BLaER1 treated with 17β-estradiol and CSF1 and Interleukin-3, amounts not matched to agents 10 nM and 100 nM (cell line): ENCODE measurements around the gene NDUFAF5.
A peak's percentile ranks its signal among the peaks of the same experiment; 100 is the strongest.

Source experiments
- H3K27ac ChIP-seq, 11 experiments: shearing (Covaris generic); formaldehyde crosslinking; 2 replicates each; pipeline ENCODE4 v1.8.1; 2022
- H3K27me3 ChIP-seq, 11 experiments: shearing (Covaris generic); formaldehyde crosslinking; 2 replicates each; pipeline ENCODE4 v1.8.1; 2022
- H3K36me3 ChIP-seq, 11 experiments: shearing (Covaris generic); formaldehyde crosslinking; 2 replicates each; pipeline ENCODE4 v1.8.1; 2022
- H3K4me1 ChIP-seq, 10 experiments: shearing (Covaris generic); formaldehyde crosslinking; 2 replicates each; pipeline ENCODE4 v1.8.1; 2022
- H3K4me2 ChIP-seq, 11 experiments: shearing (Covaris generic); formaldehyde crosslinking; 2 replicates each; pipeline ENCODE4 v1.8.1; 2022
- H3K4me3 ChIP-seq, 10 experiments: shearing (Covaris generic); formaldehyde crosslinking; 2 replicates each; pipeline ENCODE4 v1.8.1; 2022
- H3K9ac ChIP-seq, 11 experiments: shearing (Covaris generic); formaldehyde crosslinking; 2 replicates each; pipeline ENCODE4 v1.8.1; 2022
- H3K9me3 ChIP-seq, 11 experiments: shearing (Covaris generic); formaldehyde crosslinking; replicated peaks in 1 of 11; 2 replicates each; pipeline ENCODE4 v1.8.1; 2022
- H4K20me1 ChIP-seq, 11 experiments: shearing (Covaris generic); formaldehyde crosslinking; 2 replicates each; pipeline ENCODE4 v1.8.1; 2022
- Cebpa-rat ChIP-seq, 11 experiments: shearing (Covaris generic); IDR thresholded peaks; 2 replicates each; pipeline ENCODE4 v1.8.1; 2022

NDUFAF5 gene

GRCh38 chr20:13788167-13788834 is 3.5 kb downstream of the NDUFAF5 start:
- TF ChIP-seq Cebpa-rat (IDR thresholded peaks at IDR 0.05) = 0 out of 22 replicates have a peak, but pooled peaks of 1 of the 11 experiments have one; percentile 11
- Histone ChIP-seq H3K4me1 (peaks cover 23 to 49% (median 30%) of the 10 kb centered on the region in 10 experiments), H3K9ac (no peak overlapping the region), H3K4me3 (no peak overlapping the region), H3K4me2 (peak overlapping the region in 1 of 11 experiments; percentile 95; a peak in 1 of 22 replicates), H3K27me3 (no peaks in the 10 kb centered on the region), H4K20me1 (peaks cover 20 to 74% (median 40%) of the 10 kb centered on the region in 11 experiments; a peak in 17 of 22 replicates), H3K27ac (no peak overlapping the region), H3K36me3 (peaks cover 44 to 67% (median 54%) of the 10 kb centered on the region in 11 experiments), H3K9me3 (no peaks in the 10 kb centered on the region)

GRCh38 chr20:13790708-13791107 is 5.9 kb downstream of the NDUFAF5 start:
- Histone ChIP-seq H3K9me3 (no peaks in the 10 kb centered on the region), H4K20me1 (peaks cover 15 to 86% (median 40%) of the 10 kb centered on the region in 11 experiments; a peak in 17 of 22 replicates), H3K27me3 (no peaks in the 10 kb centered on the region), H3K36me3 (peaks cover 67 to 91% (median 78%) of the 10 kb centered on the region in 11 experiments), H3K27ac (no peak overlapping the region), H3K9ac (no peak overlapping the region), H3K4me2 (no peak overlapping the region), H3K4me1 (peaks cover 18 to 41% (median 22%) of the 10 kb centered on the region in 10 experiments), H3K4me3 (no peak overlapping the region)
- TF ChIP-seq Cebpa-rat (IDR thresholded peaks at IDR 0.05) = no peak

GRCh38 chr20:13791540-13792459 is 7.0 kb downstream of the NDUFAF5 start:
- Histone ChIP-seq H4K20me1 (peaks cover 6 to 83% (median 32%) of the 10 kb centered on the region in 11 experiments; a peak in 16 of 22 replicates), H3K4me1 (peaks cover 7 to 30% (median 11%) of the 10 kb centered on the region in 10 experiments), H3K27ac (no peak overlapping the region), H3K4me2 (peak overlapping the region in 2 of 11 experiments; percentile 21 to 38; a peak in 4 of 22 replicates), H3K27me3 (no peaks in the 10 kb centered on the region), H3K9me3 (no peaks in the 10 kb centered on the region), H3K4me3 (no peak overlapping the region), H3K36me3 (peaks cover 78 to 98% (median 89%) of the 10 kb centered on the region in 11 experiments), H3K9ac (peak overlapping the region in 1 of 11 experiments; percentile 9; a peak in 1 of 22 replicates)
- TF ChIP-seq Cebpa-rat (IDR thresholded peaks at IDR 0.05) = no peak

- H3K9ac ChIP-seq = no peak overlapping the region
- no peaks in the 10 kb centered on the region for H3K9me3 ChIP-seq
- no peak overlapping the region for H3K4me2 ChIP-seq
- H3K27ac ChIP-seq = no peak overlapping the region
- no peak overlapping the region for H3K4me3 ChIP-seq
- H3K27me3 ChIP-seq = no peaks in the 10 kb centered on the region
- no peak for TF ChIP-seq Cebpa-rat (IDR thresholded peaks at IDR 0.05)
- H3K36me3 ChIP-seq = peaks cover 90 to 99% (median 91%) of the 10 kb centered on the region in 11 experiments
- peaks cover 0 to 18% (median 0%) of the 10 kb centered on the region in 10 experiments; a peak in 4 of 20 replicates for H3K4me1 ChIP-seq
- H4K20me1 ChIP-seq = peaks cover 0 to 72% (median 32%) of the 10 kb centered on the region in 11 experiments; a peak in 16 of 22 replicates
These were observed 8.2 kb downstream of the NDUFAF5 start for GRCh38 chr20:13793001-13793400.

- H3K4me2 ChIP-seq = no peak overlapping the region
- H3K36me3 ChIP-seq = peaks cover 98 to 100% (median 100%) of the 10 kb centered on the region in 11 experiments
- no peak for TF ChIP-seq Cebpa-rat (IDR thresholded peaks at IDR 0.05)
- H3K27ac ChIP-seq = no peak overlapping the region
- H4K20me1 ChIP-seq = peaks cover 0 to 64% (median 28%) of the 10 kb centered on the region in 11 experiments; a peak in 15 of 22 replicates
- H3K9me3 ChIP-seq = no peaks in the 10 kb centered on the region
- H3K27me3 ChIP-seq = no peaks in the 10 kb centered on the region
- H3K4me1 ChIP-seq = peaks cover 0 to 18% (median 0%) of the 10 kb centered on the region in 10 experiments; a peak in 4 of 20 replicates
- H3K9ac ChIP-seq = no peak overlapping the region
- H3K4me3 ChIP-seq = no peak overlapping the region
These were observed 9.8 kb downstream of the NDUFAF5 start for GRCh38 chr20:13794667-13795066.

GRCh38 chr20:13799040-13799439 is 14.2 kb downstream of the NDUFAF5 start:
- Histone ChIP-seq H3K27me3 (no peaks in the 10 kb centered on the region), H3K4me1 (peaks cover 0 to 6% (median 0%) of the 10 kb centered on the region in 10 experiments; a peak in 2 of 20 replicates), H3K27ac (no peak overlapping the region), H4K20me1 (peaks cover 0 to 30% (median 4%) of the 10 kb centered on the region in 11 experiments; a peak in 8 of 22 replicates), H3K4me2 (no peak overlapping the region), H3K9ac (no peak overlapping the region), H3K9me3 (no peaks in the 10 kb centered on the region), H3K4me3 (no peak overlapping the region), H3K36me3 (peaks cover 97 to 100% (median 99%) of the 10 kb centered on the region in 11 experiments)
- TF ChIP-seq Cebpa-rat (IDR thresholded peaks at IDR 0.05) = no peak

GRCh38 chr20:13799974-13800373 is 15.1 kb downstream of the NDUFAF5 start:
- H3K4me3 ChIP-seq = no peak overlapping the region
- H3K27ac ChIP-seq = peak overlapping the region in 1 of 11 experiments; percentile 19; a peak in 1 of 22 replicates
- H3K4me2 ChIP-seq = no peak overlapping the region
- no peak overlapping the region for H3K9ac ChIP-seq
- peaks cover 0 to 6% (median 0%) of the 10 kb centered on the region in 10 experiments; a peak in 2 of 20 replicates for H3K4me1 ChIP-seq
- peaks cover 97 to 100% (median 99%) of the 10 kb centered on the region in 11 experiments for H3K36me3 ChIP-seq
- no peaks in the 10 kb centered on the region for H3K9me3 ChIP-seq
- TF ChIP-seq Cebpa-rat (IDR thresholded peaks at IDR 0.05) = no peak
- H4K20me1 ChIP-seq = peaks cover 0 to 24% (median 4%) of the 10 kb centered on the region in 11 experiments; a peak in 8 of 22 replicates
- H3K27me3 ChIP-seq = no peaks in the 10 kb centered on the region

- H3K9ac ChIP-seq = no peak overlapping the region
- no peak overlapping the region for H3K27ac ChIP-seq
- no peaks in the 10 kb centered on the region for H3K9me3 ChIP-seq
- no peaks in the 10 kb centered on the region for H3K27me3 ChIP-seq
- peaks cover 92 to 100% (median 98%) of the 10 kb centered on the region in 11 experiments for H3K36me3 ChIP-seq
- no peak overlapping the region for H3K4me3 ChIP-seq
- TF ChIP-seq Cebpa-rat (IDR thresholded peaks at IDR 0.05) = no peak
- peaks cover 0 to 20% (median 7%) of the 10 kb centered on the region in 11 experiments; a peak in 9 of 22 replicates for H4K20me1 ChIP-seq
- no peak overlapping the region for H3K4me2 ChIP-seq
- H3K4me1 ChIP-seq = peaks cover 0 to 6% (median 0%) of the 10 kb centered on the region in 10 experiments; a peak in 2 of 20 replicates
These were observed 15.9 kb downstream of the NDUFAF5 start for GRCh38 chr20:13800728-13801134.
